ENCODE measurements around the gene VIPR1.

GRCh38 chr3:42546691-42547213 lies 44.3 kb downstream of the VIPR1 start:
- TF ChIP-seq CTCF (IDR thresholded peaks at IDR 0.05; ENCODE audit: low read depth, low read length) (no peak), EZH2phosphoT487 (IDR thresholded peaks at IDR 0.05; ENCODE audit: low read depth) (no peak)
